Naive thymus-derived CD8-positive, alpha-beta T cell (primary cell): ENCODE data around the gene COL1A1. TPM values are rescaled to one million over a fixed set of nuclear protein-coding genes. Genes with fewer than 3 reads are reported as not detected.

ENCODE experiments used
- ATAC-seq, 2 donors: fragments of 150-1000 bp; cut with Tn5 transposase in 1 of 2; sonication (Bioruptor Pico), chemical (Tn5 transposase) in 1 of 2; 1 replicate in 1 of 2; 2 replicates in 1 of 2; pipeline ENCODE4 v1.10.0; 2021; ENCODE audit warnings: mild to moderate bottlenecking in 2 of 2, moderate library complexity in 2 of 2
- POLR2A ChIA-PET: fragments of 350-600 bp; sonication (Branson Sonifier 250); formaldehyde crosslinking; loops from one replicate; lab custom pipeline; 2021; ENCODE audit warnings: antibody characterized with exemption; lab: Charles Lee
- DNase-seq, 10 donors: peaks; one replicate each; pipeline versions ENCODE4 v3.0.0 to v3.0.0-alpha.2; 2020 to 2022
- H3K27ac Mint-ChIP-seq, 10 donors: one replicate each; pipeline ENCODE4 v1.8.0; 2020 to 2022; ENCODE audit warnings: mild to moderate bottlenecking in 10 of 10, mixed read lengths in 10 of 10, moderate library complexity in 4 of 10, inconsistent platforms in 1 of 10
- H3K27me3 Mint-ChIP-seq, 5 donors: one replicate each; pipeline ENCODE4 v1.8.0; 2021 to 2022; ENCODE audit warnings: mixed read lengths in 5 of 5
- H3K36me3 Mint-ChIP-seq, 3 donors: one replicate each; pipeline ENCODE4 v1.8.0; 2020 to 2022; ENCODE audit warnings: mixed read lengths in 3 of 3, mild to moderate bottlenecking in 2 of 3, inconsistent platforms in 1 of 3
- H3K4me1 Mint-ChIP-seq, 4 donors: one replicate each; pipeline ENCODE4 v1.8.0; 2021 to 2022; ENCODE audit warnings: mixed read lengths in 4 of 4
- H3K4me3 Mint-ChIP-seq, 10 donors: one replicate each; pipeline ENCODE4 v1.8.0; 2020 to 2022; ENCODE audit warnings: mild to moderate bottlenecking in 10 of 10, mixed read lengths in 10 of 10, moderate library complexity in 6 of 10, inconsistent platforms in 1 of 10
- H3K9me3 Mint-ChIP-seq, 9 donors: one replicate each; pipeline ENCODE4 v1.8.0; 2020 to 2022; ENCODE audit warnings: mixed read lengths in 9 of 9, mild to moderate bottlenecking in 3 of 9, inconsistent platforms in 1 of 9, moderate library complexity in 1 of 9
- polyA plus RNA-seq, 3 donors: library from polyadenylated mRNA; unstranded; fragments of 300-500 nt; fragmentation: Illumina TruSeq; gene quantifications; one replicate each; pipeline ENCODE4 v1.2.3, GENCODE V29; 2021
- total RNA-seq, 8 experiments: library from RNA in 2 of 8; stranded (reverse) in 2 of 8; gene quantifications; one replicate each; pipeline ENCODE4 v1.2.3 and lab custom pipeline; 2021 to 2026

COL1A1 gene
- total and polyA plus RNA-seq, 5 experiments from 2014 or later = 0.44 to 0.83 TPM; not detected in 3

DNA sequence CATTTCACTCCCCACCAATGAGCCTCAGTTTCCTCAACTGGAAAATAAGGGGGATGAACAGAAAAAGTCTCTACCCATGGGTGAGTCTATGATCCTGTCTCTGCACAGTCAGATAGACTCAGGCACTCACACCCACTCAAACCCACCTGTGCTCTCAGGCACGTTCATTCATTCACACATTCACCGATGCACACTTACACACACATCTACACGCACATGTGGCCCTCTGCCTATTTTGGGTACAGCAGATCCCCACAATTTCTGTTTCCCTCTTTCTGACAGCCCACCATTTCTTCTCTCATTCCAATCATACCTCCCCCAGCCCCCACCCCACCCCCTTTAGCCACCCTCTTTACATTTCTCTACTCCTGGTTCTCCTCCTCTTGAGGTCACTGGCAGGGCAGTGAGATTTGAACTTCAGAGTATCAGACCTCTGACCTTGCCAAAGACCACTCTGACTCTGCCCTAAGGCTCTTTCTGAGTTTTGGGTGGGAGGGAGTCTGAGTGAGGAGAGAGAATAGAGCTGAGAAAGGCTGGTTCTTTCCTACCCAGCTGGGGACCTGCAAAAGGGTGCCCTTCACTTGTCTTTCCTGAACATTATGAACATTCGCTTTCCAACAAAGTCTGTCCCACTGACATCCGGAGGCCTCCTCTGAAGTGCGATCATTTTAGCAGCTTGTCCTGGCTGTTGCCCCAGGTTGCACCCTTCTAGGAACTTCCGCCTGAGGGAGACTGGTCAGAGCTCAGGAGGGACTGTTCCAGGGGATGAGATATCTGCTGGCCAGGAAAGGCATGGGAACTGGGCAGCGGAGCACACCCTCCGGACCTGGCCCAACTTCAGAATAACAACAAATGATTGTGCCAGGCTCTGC, 10.1 kb upstream of the COL1A1 start:
- no peak for ATAC-seq
- H3K27ac Mint-ChIP-seq = no peak overlapping the region
- peaks cover 7 to 19% (median 15%) of the 10 kb centered on the region in 4 donors for H3K4me1 Mint-ChIP-seq
- H3K36me3 Mint-ChIP-seq = no peaks in the 10 kb centered on the region
- peaks cover 26 to 45% (median 34%) of the 10 kb centered on the region in 5 donors for H3K27me3 Mint-ChIP-seq
- POLR2A ChIA-PET = no interaction called here
- H3K4me3 Mint-ChIP-seq = no peak overlapping the region
- H3K9me3 Mint-ChIP-seq = no peaks in the 10 kb centered on the region
- no peak for DNase-seq

DNA sequence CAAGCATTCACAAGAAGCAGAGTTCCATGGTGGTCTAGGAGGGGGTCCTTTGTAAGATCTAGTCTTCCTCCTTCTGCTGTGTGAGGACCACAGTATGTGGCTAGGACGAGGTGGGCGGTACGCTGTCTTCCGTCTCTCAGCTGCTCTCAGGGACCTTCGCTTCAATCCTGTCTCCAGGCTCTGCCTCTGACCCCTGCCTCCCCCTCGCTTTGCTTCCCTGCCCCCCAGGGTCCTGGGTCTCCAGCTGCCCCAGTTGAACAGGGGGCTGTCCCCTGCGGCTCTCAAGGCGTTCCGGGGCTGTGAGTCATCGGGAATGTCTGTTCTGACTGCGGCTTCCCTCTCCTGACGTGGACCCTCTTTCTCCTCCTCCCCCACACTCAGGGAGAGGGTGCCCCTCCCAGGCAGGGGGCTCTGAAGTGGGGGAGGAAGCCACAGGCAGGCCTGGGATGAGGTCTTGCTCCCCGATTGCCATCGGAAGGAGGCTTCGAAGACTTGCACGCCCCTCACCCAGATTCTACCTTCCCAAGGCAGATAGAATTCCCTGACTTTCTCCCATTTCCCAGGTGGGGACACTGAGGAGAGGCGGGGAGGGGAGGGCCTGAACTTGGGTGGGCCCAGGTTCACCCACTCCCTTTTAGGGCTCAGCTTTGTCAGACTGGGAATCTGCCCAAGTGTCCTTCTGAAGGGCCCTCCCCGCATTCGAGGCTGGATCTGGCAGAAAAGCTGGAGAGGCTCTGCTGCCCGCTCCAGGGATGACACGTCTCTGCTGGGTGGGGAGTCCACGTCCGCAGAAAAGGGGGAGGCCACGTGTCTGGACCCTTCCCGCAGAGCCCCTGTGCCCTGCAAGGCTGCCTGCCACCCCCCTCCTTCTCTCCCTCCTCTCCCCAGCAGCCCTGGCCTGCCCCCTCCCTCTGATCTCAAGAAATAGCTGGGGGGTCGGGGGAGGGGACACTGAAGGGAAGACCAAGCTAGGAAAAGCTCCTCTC, 9.1 kb upstream of the COL1A1 start:
- H3K4me1 Mint-ChIP-seq = peaks cover 7 to 19% (median 15%) of the 10 kb centered on the region in 4 donors
- H3K9me3 Mint-ChIP-seq = no peaks in the 10 kb centered on the region
- peak in 1 of 10 donors; percentile 14 for DNase-seq
- H3K27me3 Mint-ChIP-seq = peaks cover 26 to 54% (median 39%) of the 10 kb centered on the region in 5 donors
- POLR2A ChIA-PET = no interaction called here
- no peak overlapping the region for H3K4me3 Mint-ChIP-seq
- H3K27ac Mint-ChIP-seq = no peak overlapping the region
- H3K36me3 Mint-ChIP-seq = no peaks in the 10 kb centered on the region
- ATAC-seq = no peak

DNA sequence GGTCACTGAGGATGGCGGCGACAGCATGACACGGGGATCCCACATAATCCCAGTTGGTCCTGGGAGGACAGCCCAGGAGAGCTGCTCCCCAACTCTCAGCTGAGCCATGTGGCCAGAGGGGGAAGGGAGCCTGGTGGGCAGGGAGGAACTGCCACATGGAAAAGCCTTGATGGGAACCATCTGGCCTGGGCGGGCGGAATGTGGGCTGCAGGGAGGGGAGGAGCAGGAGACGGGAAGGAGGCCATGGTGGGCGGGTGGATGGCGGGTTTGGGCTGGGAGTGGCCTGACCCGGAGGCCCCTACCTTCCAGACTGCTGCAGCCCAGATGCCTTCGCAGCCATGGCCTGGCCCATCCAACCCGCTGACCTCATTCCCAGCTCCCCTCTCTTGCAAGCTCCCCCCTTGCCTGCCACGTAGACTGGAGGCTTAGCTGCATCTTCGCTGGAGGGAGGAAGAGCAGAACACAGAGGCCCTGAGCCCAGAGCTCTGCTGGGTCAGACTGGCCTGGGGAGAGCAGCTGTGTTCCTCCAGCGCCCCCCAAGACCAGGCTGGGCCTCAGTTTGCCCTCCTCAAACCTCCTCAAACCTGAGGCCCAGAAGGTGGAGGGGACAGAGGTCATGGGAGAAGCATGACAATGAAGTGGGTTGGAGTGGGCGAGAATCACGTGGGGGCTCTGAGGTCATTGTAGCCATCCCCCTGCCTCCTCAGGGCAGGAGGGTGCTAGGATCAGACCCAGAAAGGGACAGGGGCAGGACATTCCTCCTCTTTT, 8.2 kb upstream of the COL1A1 start:
- no peak overlapping the region for H3K27ac Mint-ChIP-seq
- ATAC-seq (no peak), DNase-seq (no peak)
- no peak overlapping the region for H3K4me3 Mint-ChIP-seq
- H3K9me3 Mint-ChIP-seq = no peaks in the 10 kb centered on the region
- H3K27me3 Mint-ChIP-seq = peaks cover 33 to 63% (median 45%) of the 10 kb centered on the region in 5 donors
- POLR2A ChIA-PET = no interaction called here
- no peaks in the 10 kb centered on the region for H3K36me3 Mint-ChIP-seq
- H3K4me1 Mint-ChIP-seq = peaks cover 7 to 19% (median 15%) of the 10 kb centered on the region in 4 donors

DNA sequence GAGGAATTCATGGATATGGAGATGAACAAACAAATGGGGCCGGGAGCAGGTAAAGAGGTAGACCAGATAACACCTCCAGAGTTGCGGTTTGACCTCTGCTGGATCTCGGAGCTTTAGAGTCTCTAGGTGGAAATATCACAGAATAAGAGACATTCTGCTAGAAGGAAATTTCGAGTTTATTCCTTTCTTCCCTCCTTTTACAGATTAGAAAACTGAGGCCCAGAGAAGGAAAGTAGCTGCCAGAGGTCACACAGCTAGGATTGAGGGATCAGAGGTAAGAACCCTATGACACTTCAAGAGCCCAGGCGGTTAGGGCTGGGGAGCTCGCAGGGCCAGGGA, 7.7 kb upstream of the COL1A1 start:
- no peak for DNase-seq
- no peak overlapping the region for H3K4me3 Mint-ChIP-seq
- H3K4me1 Mint-ChIP-seq = peaks cover 7 to 19% (median 15%) of the 10 kb centered on the region in 4 donors
- POLR2A ChIA-PET = interaction anchor here (0.6 kb wide), 1 partner anchor 568 kb away, joined by 3 read pairs; no protein-coding TSS in a partner anchor
- peaks cover 33 to 66% (median 45%) of the 10 kb centered on the region in 5 donors for H3K27me3 Mint-ChIP-seq
- ATAC-seq = no peak
- no peaks in the 10 kb centered on the region for H3K36me3 Mint-ChIP-seq
- H3K27ac Mint-ChIP-seq = no peak overlapping the region
- no peaks in the 10 kb centered on the region for H3K9me3 Mint-ChIP-seq

DNA sequence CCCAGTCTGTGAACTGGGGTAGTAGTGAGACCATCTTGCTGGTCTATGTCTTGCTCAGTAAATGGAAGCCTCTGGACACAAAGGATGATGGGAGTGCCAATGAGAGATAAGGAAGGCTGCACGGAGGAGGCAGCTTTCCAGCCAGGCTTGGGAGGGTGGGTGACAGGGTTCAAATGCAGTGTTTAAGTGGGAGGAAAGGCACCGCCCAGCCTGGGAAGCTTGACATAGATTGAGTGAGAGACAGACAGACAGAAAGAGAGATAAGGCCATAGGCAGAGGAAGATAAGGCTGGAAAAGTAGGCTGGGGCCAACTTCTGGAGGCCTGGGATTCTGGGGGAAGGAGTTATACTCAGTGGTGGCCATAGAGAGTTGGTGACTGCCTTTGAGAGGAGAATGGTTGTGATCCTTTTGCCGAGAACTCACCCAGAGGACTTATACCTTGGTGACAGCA, 7.2 kb upstream of the COL1A1 start:
- Mint-ChIP-seq H3K9me3 (no peaks in the 10 kb centered on the region), H3K36me3 (no peaks in the 10 kb centered on the region), H3K4me3 (no peak overlapping the region), H3K27me3 (peaks cover 33 to 66% (median 49%) of the 10 kb centered on the region in 5 donors), H3K27ac (no peak overlapping the region), H3K4me1 (peaks cover 7 to 19% (median 15%) of the 10 kb centered on the region in 4 donors)
- no peak for ATAC-seq
- DNase-seq = no peak
- POLR2A ChIA-PET = interaction anchor here (0.6 kb wide), 1 partner anchor 568 kb away, joined by 3 read pairs; no protein-coding TSS in a partner anchor

DNA sequence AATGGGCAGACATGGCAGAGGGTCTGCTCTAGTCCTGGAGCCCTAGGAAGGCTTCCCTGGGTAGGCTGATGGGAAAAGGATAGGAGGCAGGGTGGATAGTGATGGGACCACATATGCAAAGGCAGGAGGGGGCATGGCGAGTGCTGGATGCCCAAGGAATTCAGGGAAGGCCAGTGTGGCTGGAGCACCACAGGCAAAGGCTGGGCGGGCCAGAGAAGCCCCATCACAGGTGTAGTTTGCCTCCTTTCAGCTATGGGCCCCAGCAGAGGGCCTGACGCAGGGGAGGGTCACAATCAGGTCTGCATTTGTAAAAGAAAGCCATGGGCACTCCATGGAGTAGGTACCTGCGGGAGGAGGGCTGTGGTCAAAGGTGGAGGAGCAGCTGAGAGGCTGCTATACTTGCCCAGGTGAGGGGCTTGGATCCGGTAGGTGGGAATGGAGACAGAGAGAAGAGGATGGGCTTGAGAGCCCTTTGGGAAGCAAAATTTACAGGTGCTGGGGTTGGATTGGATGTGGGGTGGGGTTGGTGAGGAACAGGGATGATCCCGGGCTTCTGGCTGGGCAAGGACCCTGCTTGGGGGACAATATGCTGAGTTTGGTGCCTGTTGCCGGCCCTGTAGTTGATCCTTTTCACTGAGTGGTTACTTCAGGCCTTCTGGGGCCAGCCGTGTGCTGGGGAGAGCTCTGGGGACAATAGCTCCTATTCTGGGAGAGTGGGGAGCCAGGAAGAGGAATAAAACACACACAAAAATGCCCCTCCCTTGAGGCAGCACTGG, 6.5 kb upstream of the COL1A1 start:
- Mint-ChIP-seq H3K27me3 (peaks cover 32 to 71% (median 51%) of the 10 kb centered on the region in 5 donors), H3K27ac (peak overlapping the region in 1 of 10 donors; percentile 78), H3K9me3 (no peaks in the 10 kb centered on the region), H3K36me3 (no peaks in the 10 kb centered on the region), H3K4me1 (peaks cover 5 to 15% (median 11%) of the 10 kb centered on the region in 4 donors), H3K4me3 (no peak overlapping the region)
- POLR2A ChIA-PET = no interaction called here
- DNase-seq (no peak), ATAC-seq (no peak)

DNA sequence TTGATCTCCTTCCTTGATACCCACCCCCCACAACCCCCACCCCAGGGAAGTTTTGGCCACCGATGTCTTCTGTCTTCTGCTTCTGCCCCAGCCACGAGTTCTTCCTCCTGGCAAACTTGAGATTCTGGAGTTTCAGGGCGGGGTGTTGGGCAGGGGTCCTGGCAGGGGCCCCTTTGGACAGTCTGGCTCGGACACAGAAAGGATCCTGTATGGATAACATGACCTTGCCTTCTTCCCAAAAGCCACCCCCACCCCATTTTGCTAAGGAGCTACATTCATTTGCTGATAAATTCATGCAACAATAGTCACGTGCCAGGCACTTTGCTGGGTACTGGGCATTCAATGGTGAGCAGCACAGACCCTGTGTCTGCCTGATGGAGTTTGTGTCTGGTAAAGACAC, 5.9 kb upstream of the COL1A1 start:
- DNase-seq (no peak), ATAC-seq (no peak)
- POLR2A ChIA-PET = no interaction called here
- Mint-ChIP-seq H3K4me1 (peaks cover 3 to 11% (median 5%) of the 10 kb centered on the region in 4 donors), H3K9me3 (no peaks in the 10 kb centered on the region), H3K27me3 (peaks cover 39 to 76% (median 57%) of the 10 kb centered on the region in 5 donors), H3K36me3 (no peaks in the 10 kb centered on the region), H3K27ac (peak overlapping the region in 2 of 10 donors; percentile 9 to 34), H3K4me3 (peak overlapping the region in 1 of 10 donors; percentile 39)

DNA sequence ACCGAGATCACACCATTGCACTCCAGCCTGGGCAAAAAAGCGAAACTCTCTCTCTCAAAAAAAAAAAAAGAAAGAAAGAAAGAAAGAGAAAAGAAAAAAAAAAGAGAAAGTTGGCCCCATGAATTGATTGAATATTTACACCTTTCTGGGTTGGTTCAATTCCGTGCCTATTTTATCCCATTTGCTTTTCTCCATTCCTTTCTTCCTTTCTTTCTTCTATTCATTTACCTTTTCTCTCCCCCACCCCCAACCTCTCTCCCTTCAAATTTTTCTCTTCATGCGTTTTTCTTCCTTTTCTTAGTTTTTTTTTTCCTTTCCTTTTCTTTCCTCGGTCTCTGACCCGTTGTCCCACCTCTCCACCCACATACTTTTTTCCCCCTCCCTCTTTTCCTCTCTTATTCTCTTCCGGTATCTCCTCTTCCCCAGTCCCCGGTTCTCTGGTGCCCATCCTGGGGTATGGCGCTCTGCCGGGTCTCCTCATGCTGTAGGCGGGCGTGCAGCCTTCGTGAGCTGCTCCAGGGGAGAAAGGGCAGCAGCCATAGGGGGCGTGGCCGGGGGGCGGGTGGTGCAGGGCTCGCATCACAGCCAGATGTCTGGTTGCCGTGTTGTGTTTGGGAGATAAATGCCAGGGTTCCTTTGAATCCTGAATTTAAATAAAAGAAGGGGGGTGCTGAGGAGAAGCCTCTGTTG, 5.3 kb upstream of the COL1A1 start:
- Mint-ChIP-seq H3K4me3 (peak overlapping the region in 7 of 10 donors; percentile 18 to 67 (median 36)), H3K9me3 (no peaks in the 10 kb centered on the region), H3K27me3 (peaks cover 43 to 76% (median 62%) of the 10 kb centered on the region in 5 donors), H3K27ac (peak overlapping the region in 1 of 10 donors; percentile 34), H3K4me1 (peaks cover 3 to 11% (median 6%) of the 10 kb centered on the region in 4 donors), H3K36me3 (no peaks in the 10 kb centered on the region)
- no peak for DNase-seq
- peak in 1 of 2 donors; percentile 46 for ATAC-seq
- POLR2A ChIA-PET = no interaction called here

DNA sequence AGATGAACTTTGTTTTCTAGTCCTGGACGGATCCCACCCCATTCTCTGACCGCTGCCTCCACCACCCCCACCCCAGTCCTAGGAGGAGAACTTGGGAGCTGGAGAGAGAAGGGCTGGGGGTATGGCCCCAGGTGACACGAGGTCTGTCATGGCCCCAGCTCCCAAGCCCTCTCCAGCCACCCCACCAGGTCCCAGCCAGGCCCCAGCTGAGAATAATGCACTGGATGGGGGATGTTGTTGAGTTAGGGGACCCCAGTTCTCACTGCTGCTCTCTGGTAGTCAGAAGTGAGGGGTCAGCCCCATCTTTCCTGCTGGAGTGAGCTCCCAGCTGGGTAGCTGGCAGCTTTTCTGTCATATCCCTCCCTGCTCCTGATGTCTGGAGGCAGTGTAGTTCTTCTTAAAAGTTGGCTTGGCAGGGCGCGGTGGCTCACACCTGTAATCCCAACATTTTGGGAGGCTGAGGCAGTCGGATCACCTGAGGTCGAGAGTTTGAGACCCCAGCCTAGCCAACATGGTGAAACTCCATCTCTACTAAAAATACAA, 4.6 kb upstream of the COL1A1 start:
- no peak for DNase-seq
- H3K27ac Mint-ChIP-seq = peak overlapping the region in 1 of 10 donors; percentile 27
- H3K9me3 Mint-ChIP-seq = no peaks in the 10 kb centered on the region
- POLR2A ChIA-PET = no interaction called here
- ATAC-seq = no peak
- peaks cover 45 to 76% (median 65%) of the 10 kb centered on the region in 5 donors for H3K27me3 Mint-ChIP-seq
- no peaks in the 10 kb centered on the region for H3K36me3 Mint-ChIP-seq
- H3K4me3 Mint-ChIP-seq = no peak overlapping the region
- peaks cover 7 to 15% (median 8%) of the 10 kb centered on the region in 4 donors for H3K4me1 Mint-ChIP-seq

DNA sequence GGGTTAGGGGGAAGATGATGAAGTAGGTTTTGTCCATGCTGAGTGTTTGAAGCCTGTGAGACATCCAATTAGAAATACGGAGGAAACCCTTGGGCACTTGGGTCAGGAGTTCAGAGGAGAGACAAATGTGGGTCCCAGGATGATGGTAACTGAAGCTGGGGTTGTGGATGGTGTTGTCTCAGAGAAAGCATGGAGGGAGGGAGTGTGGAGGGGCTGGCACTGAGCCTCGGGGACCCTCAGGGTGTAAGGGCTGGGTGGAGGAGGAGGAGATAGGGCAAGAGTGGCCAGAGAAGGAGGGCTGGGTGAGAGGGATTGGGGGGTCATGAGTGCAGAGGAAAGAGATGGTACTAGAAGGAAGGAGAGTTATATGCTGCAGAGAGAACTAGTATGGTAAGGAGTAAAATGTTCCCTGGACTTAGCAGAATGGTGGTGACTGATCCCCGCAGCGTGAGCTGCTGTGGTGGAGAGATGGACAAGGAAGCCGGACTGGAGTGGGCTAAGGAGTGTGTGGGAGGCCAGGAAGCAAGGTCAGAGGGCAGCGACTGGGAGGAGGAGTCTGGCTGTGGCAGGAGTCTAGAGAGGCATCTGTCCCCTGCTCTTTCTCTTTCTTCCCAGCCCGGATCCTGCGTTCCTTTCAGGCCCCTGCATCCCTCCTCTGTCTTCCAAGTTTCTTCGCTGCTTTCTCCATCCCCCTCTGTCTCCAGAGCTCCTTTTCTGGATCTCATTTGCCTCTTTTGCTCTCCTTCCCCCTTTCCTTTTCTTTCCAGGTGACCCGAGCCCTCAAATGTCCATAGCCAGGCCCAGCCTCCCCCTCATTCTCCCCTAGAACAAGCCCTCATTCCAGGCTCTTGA, 3.9 kb upstream of the COL1A1 start:
- ATAC-seq (no peak), DNase-seq (no peak)
- H3K9me3 Mint-ChIP-seq = no peaks in the 10 kb centered on the region
- POLR2A ChIA-PET = no interaction called here
- H3K27me3 Mint-ChIP-seq = peaks cover 48 to 82% (median 69%) of the 10 kb centered on the region in 5 donors
- peak overlapping the region in 1 of 10 donors; percentile 32 for H3K4me3 Mint-ChIP-seq
- H3K27ac Mint-ChIP-seq = peak overlapping the region in 1 of 10 donors; percentile 27
- peaks cover 11 to 20% (median 15%) of the 10 kb centered on the region in 4 donors for H3K4me1 Mint-ChIP-seq
- H3K36me3 Mint-ChIP-seq = no peaks in the 10 kb centered on the region
